Stimulated activated CD4-positive, alpha-beta T cell treated with anti-CD3 and anti-CD28 coated beads, Interleukin-1b, Interleukin-23, amount 100 ng/mL, for 1 hour (primary cell): ENCODE results near the gene IKBIP.
A peak's percentile ranks its signal among the peaks of the same experiment; 100 is the strongest.
"Not testable (repeated sequence)": the region's sequence is repeated elsewhere in the genome, so short reads cannot be mapped to it uniquely, and the experiment has no call there.

Experiments
- DNase-seq, 2 donors: peaks; one replicate each; pipeline ENCODE4 v3.0.0-alpha.2; 2020; ENCODE audit warnings: low read depth in 2 of 2

Gene IKBIP

GRCh38 chr12:98637068-98637467 lies 7.5 kb downstream of the IKBIP start:
- DNase-seq, result no peak

DNA sequence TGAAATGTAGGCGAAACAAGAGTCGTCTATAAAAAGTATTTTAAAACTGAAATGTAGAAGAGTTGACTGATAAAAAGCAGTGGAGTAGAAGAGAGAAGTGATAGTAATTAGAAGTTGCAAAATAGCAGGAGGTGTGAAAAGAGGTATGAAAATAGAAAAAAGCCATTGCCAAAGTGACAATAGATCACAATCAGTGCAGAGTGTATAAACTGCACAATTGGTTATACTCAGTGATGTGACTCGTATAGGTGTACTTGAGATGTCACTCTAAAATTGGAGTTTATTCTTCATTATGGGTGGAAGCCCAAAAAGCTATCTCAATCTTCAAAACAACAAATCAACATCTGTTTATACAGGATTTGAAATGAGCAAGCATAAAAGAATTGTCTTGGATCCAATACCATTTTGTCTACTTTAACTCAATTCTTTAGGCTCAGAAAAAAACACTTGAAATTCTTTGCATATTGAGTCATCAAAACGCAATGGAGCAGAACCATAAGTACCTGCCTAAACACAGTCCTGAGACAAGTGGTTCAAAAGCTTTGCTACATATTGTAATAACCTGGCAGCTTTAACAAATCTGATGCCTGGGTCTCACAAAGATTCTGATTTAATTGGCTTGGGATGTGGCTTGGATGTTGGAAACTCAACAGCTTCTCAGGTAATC lies 8.8 kb downstream of the IKBIP start:
- no peak for DNase-seq

- no peak for DNase-seq
Observed at GRCh38 chr12:98618952-98619351, 25.6 kb downstream of the IKBIP start.

- DNase-seq, result no peak
Observed at GRCh38 chr12:98612696-98613334, 31.8 kb downstream of the IKBIP start.

DNA sequence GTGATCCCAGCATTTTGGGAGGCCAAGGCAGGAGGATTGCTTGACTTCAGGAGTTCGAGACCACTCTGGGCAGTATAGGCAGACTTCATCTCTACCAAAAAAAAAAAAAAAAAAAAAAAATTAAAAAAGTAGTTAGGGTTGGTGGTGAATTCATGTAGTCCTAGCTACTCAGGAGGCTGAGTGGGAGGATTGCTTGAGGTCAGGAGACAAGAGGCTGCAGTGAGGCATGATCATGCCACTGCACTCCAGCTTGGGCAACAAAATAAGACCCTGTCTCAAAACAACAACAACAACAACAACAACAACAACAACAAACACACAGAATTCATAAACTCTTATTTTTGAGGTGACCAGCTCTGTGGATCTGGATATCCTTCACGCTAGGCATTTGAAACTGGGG lies 34.0 kb downstream of the IKBIP start:
- no peak for DNase-seq

DNA sequence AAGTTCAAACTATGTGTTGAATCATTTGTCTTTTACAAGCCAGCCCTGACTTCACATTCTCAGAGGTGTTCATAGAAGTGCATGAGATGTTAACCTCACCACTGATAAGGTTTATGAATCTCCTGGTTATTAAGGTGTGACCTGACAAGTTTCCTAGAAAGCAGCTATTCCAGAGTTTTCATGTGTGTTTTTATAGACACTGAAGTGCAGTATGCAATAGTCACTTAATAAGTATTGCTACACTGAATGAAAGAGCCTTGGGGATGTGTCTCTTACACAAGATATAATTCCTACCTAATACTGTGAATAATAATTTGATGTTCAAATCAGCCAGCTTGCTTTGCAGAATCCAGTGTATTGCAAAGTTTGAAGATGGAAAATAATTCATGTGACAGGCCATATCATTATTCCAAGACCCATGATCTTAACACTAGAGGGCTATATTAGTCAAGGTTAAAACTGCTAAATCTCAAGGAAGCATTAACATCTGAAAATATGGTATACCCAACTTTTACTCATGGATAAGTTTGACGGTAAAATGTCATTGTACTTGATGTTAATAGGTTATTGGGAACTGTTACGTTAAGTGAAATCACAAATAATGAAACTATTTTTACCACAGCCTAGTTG lies 38.1 kb downstream of the IKBIP start:
- no peak for DNase-seq

DNA sequence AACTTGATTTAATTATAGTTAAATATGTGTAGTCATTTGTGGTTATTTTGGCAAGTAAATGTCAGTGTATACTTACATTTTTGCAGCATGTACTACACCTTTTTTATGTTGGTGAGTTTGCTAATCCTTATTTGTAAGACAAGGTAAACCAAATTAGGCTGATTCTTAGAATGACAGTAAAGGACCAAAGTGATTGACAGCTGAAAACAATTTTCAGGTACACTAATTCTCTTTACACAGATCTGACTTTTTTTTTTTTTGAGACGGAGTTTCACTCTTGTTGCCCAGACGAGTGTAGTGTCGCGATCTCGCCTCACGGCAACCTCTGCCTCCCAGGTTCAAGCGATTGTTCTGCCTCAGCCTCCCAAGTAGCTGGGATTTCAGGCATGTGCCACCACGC lies 42.7 kb downstream of the IKBIP start:
- DNase-seq, result no peak

DNA sequence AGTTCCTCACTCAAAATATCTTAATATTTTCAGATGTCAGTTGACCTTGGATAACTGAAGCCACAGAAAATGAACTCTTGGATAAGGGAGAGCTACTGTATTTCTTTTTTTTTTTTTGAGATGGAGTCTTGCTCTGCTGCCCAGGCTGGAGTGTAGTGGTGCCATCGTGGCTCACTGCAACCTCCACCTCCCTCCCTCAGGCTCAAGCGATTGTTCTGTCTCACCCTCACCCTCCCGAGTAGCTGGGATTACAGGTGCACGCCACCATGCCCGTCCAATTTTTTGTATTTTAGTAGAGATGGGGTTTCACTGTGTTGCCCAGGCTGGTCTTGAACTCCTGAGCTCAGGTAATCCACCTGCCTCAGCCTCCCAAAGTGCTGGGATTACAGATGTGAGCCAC lies 47.3 kb downstream of the IKBIP start:
- not testable (repeated sequence) for DNase-seq

DNA sequence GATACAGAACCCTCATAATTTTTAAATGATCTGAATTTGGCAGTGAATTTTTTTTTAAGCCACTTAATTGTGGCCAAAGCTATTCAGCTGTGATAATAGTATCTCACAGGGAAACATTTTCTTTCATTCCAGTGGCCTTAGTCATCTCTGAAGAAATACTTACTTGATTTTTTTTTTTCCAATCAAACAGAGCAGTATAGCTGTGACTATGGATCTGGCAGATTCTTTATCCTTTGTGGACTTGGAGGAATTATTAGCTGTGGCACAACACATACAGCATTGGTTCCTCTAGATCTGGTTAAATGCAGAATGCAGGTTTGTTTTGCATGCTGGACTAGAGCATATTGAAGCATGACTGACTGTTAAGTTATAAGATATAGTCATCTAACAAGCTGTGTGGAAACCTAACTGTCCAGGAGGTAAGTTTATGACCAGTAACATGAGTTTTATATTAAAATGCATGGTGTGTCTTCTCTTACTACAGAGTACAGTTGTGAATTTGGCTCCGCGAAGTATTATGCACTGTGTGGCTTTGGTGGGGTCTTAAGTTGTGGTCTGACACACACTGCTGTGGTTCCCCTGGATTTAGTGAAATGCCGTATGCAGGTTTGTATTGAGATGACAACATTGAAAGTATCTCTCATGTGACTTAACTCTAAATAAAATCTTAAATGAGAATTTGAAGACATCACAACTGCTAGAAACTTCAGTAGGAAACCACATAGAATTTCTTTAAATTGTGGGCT lies 49.2 kb downstream of the IKBIP start:
- no peak for DNase-seq

DNA sequence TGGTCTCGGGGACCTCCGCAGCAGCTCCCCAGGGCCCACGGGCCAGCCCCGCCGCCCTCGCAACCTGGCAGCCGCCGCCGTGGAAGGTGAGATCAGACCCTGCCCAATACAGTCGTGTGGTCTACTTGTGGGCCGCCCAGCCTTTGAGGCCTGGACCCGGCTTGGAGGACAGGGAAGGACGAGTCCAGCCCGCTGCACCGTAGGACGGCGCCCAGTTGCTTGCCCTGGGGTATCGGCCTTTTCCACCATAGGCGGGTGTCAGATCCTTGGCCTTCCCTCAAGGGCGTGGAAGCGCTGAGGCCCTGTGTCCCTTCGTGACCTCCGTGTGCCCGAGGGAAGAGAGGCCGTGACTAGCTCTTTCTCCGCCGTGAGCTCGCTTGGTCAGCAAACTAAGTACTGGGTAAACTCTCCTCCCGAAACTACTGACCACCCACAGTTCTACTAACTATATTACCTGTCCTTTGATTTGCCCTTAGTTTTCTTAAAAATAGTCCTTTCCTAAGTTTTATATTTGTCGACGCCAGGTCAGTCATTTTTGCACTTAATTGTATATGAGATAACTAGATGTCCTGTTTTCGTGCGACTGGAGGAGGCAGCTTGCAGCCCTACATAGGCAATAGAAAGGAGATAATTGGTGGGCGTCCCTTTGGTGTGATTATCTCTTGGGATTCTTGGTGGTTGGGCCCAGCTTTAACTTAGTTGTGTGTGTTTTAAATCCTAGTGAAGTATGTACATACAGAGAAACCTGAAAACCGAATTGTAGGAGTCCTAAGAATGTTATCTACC lies 50.3 kb downstream of the IKBIP start:
- DNase-seq, result no peak

DNA sequence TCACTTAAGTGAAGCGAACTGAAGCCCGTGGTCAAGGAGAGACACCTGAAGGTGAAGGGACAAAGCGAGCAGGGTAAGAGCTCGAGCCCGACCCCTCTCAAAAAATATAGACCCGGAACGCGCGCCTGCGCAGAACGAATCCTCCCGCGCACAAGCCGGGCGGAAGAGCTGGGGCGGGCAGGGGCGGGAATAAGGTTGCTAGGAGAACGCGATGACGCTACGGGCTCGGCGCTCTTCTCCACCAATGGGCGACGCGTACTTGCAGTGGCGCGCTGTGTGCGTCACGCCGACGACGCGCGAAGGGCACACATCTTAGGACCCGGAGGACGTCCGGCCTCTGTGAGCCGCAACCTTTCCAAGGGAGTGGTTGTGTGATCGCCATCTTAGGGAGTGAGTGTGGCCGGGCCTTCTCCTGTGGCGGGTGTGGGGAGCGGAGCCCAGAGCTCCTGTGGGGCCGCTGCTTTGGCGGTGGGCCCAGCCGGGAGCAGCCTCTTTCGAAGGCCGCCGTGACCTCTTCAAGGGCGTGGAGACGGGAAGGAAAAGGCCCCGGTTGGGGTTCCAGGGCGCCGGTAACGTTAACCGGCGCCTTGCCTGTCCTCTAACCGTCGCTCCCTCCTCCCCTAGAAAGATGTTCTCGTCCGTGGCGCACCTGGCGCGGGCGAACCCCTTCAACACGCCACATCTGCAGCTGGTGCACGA lies 51.1 kb downstream of the IKBIP start, which contains the start of gene SLC25A3:
SLC25A3 (plus strand) TSS at position 336 of the 699 bp plus-strand sequence; CDS start at position 629, 293 bp downstream.
- DNase-seq, result peak; percentile 87 to 92

GRCh38 chr12:98592825-98593322 lies 51.7 kb downstream of the IKBIP start:
- DNase-seq, result no peak

DNA sequence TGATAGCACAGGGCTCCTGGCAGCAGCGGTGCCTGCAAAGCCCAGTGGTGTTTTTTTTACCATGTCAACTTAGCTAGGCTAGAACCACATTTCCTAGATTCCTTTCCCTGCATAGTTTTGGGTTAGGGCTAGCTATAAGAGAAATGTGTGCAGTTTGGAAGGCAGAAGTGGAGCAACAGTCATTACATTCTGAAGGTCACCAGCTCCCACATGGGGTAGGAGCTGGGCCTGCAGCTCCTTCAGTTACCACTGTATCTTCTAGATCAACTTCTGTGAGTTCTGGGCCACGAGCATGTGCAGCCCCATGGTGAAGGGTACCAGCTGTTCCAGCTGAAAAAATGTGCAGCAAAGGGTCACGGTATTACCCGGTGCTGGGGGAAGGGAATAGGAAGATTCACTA lies 53.4 kb downstream of the IKBIP start:
- no peak for DNase-seq

DNA sequence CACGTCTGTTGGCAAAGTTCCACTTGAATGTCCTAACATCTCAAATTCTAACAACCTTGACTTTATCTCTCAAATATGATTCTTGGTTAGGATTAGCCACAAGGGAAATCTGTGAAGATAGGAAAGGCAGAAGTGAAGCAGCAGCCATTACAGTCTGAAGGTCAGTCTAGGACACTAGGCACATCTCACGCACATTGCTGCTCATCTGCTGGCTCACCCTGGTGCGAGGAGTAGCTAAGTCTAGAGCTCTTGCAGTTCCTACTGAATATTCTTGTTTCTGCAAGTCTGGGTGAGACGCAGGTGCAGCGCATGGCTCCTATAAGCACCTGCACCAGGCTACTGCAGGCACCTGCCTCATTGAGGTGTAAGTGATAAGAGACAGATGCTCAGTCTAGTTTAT lies 57.5 kb downstream of the IKBIP start:
- no peak for DNase-seq

DNA sequence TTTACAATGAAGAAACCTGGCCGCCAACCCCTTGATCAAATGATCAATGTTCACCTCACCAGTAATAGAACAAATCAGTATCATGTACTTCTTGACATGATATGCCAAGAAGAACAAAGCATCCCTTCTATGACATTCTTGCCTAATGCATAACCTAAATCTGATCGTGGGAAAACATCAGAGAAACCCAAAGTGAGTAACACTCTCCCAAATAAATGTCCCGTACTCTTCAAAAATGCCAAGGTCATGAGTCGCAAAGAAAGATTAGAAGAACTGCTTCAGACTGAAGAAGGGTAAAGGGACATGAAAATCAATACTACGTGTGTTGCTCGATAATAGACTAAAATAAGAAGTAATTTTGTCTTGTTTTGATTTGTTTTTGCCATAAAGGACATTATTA lies 62.5 kb downstream of the IKBIP start:
- no peak for DNase-seq

DNA sequence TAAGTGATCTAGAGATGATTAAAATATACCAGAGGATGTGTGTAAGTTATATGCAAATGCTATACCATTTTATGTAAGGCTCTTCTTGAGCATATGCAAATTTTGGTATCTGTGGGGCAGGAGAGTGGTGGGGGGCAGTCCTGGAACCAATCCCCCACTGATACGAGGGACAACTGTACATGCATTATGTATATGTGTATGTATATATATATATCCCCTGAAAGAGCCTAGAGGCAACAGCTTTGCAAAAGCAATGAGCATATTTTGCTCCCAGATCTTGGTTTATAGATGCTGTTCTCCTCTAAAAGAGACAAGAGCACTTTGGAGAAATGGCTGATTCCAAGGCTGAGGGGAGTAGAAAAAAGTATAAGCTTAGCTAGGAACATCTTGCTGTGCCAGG lies 63.5 kb downstream of the IKBIP start:
- no peak for DNase-seq

DNA sequence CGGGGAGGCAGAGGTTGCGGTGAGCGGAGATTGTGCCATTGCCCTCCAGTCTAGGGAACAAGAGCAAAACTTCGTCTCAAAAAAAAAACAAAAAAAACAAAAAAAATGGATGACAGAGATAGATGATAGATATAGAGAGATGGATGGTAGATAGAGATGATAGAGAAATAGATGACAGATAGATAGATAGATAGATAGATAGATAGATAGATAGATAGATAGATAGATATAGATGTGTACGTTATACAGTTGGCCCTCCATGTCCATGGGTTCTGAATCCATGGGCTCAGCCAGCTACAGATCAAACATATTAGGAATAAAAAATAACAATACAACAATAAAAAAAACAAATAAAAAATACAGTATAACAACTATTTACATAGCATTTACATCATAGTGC lies 63.9 kb downstream of the IKBIP start:
- no peak for DNase-seq

DNA sequence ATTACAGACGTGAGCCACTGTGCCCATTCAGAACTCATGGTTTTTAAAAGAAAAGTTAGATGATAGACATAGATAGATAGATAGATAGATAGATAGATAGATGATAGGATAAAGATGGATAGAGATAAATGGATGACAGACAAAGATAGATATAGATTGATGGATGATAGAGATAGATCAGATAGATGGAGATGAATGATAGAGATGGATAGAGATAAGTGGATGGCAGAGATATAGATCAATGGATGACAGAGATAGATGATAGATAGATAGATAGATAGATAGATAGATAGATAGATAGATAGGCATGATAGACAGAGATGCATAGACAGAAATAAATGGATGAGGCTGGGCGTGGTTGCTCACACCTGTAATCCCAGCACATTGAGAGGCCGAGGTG lies 64.8 kb downstream of the IKBIP start:
- no peak for DNase-seq

GRCh38 chr12:98579347-98579746 lies 65.2 kb downstream of the IKBIP start:
- DNase-seq, result no peak

- DNase-seq, result no peak
Observed at GRCh38 chr12:98578821-98579220, 65.8 kb downstream of the IKBIP start.

- no peak for DNase-seq
Observed at GRCh38 chr12:98578392-98578791, 66.2 kb downstream of the IKBIP start.
